K562 (cell line): ENCODE results near the gene DVL2. TPM values are rescaled to one million over a fixed set of nuclear protein-coding genes. Genes with fewer than 3 reads are reported as not detected.
A peak's percentile ranks its signal among the peaks of the same experiment; 100 is the strongest.

Experiments
- BHLHE40 ChIP-seq: IDR thresholded peaks from 2 replicates; pipeline ENCODE4 v1.6.1; 2011; ENCODE audit warnings: low read length, improper control_type of control experiment
- CAMTA2 ChIP-seq: fragments of 250-450 bp; sonication (Bioruptor Pico); conservative IDR thresholded peaks from 2 replicates; pipeline ENCODE4 v1.5.1; 2022
- MAFG ChIP-seq: fragments of 450-650 bp; conservative IDR thresholded peaks from 2 replicates; pipeline ENCODE4 v1.6.1; 2016; ENCODE audit warnings: missing genetic modification characterization, missing compliant biosample characterization
- MAZ ChIP-seq, 2 experiments: fragments of 450-650 bp in 1 of 2; sonication (generic) in 1 of 2; formaldehyde crosslinking; IDR thresholded peaks in 1 of 2; conservative IDR thresholded peaks in 1 of 2; 2 replicates each; pipeline versions ENCODE4 v1.4.0 to v1.5.0; 2020; ENCODE audit warnings: mild to moderate bottlenecking in 1 of 2, missing genetic modification reagents in 1 of 2
- MBD2 ChIP-seq: sonication (generic); IDR thresholded peaks from 2 replicates; pipeline ENCODE4 v1.6.1; 2016; ENCODE audit warnings: low read depth, borderline replicate concordance
- SIX5 ChIP-seq, 2 experiments: IDR thresholded peaks; 2 replicates each; pipeline ENCODE4 v1.6.1; 2011; ENCODE audit warnings: low read length in 2 of 2, borderline replicate concordance in 1 of 2, low read depth in 1 of 2, mild to moderate bottlenecking in 1 of 2, moderate library complexity in 1 of 2; ENCODE audit not compliant: insufficient read depth in 1 of 2
- THRB ChIP-seq: fragments of 450-650 bp; formaldehyde crosslinking; conservative IDR thresholded peaks from 2 replicates; pipeline ENCODE4 v1.4.0; 2022; ENCODE audit warnings: mild to moderate bottlenecking, missing genetic modification characterization
- ZMIZ1 ChIP-seq, 2 experiments: fragments of 150-350 bp in 1 of 2; IDR thresholded peaks; 2 replicates each; pipeline ENCODE4 v1.6.1; 2012 to 2016; ENCODE audit warnings: low read depth in 2 of 2, low read length in 2 of 2, mild to moderate bottlenecking in 1 of 2, moderate library complexity in 1 of 2
- ZNF197 ChIP-seq: fragments of 200-800 bp; sonication (Bioruptor generic); IDR thresholded peaks from 2 replicates; pipeline ENCODE4 v1.6.1; 2016; ENCODE audit warnings: low read depth, missing genetic modification characterization, missing compliant biosample characterization
- ZNF354B ChIP-seq: fragments of 250-450 bp; sonication (Bioruptor Pico); IDR thresholded peaks from 2 replicates; pipeline ENCODE4 v1.4.0; 2020
- ZNF778 ChIP-seq: fragments of 450-650 bp; formaldehyde crosslinking; IDR thresholded peaks from 2 replicates; pipeline ENCODE4 v1.4.0; 2020; ENCODE audit warnings: mild to moderate bottlenecking, moderate library complexity
- polyA plus RNA-seq, 8 experiments: library from polyadenylated mRNA; depleted of rRNA in 4 of 8; stranded (reverse) in 5 of 8; unstranded in 3 of 8; fragments of >200 nt; fragmentation: Nextera tagmentation in 2 of 8; fragmentation: Illumina TruSeq in 1 of 8; extraction: Ambion mirVana in 2 of 8; extraction: Trizol in 1 of 8; gene quantifications; 2 replicates each; pipeline versions ENCODE4 v1.2.1 to v1.2.3, GENCODE V29; 2011 to 2014; ENCODE audit warnings: inconsistent platforms in 1 of 8, missing spikeins in 1 of 8
- total RNA-seq, 7 experiments: library from RNA; depleted of rRNA in 6 of 7; stranded (reverse); fragments of >200 nt in 6 of 7; fragmentation: Illumina TruSeq in 2 of 7; extraction: Trizol in 2 of 7; gene quantifications; 2 replicates each; pipeline versions ENCODE4 v1.2.1 to v1.2.3, GENCODE V29; 2011 to 2021; ENCODE audit warnings: low replicate concordance in 1 of 7
- TF ChIP-seq, protein P1 (sequence below), 2 experiments: fragments of 450-650 bp; IDR thresholded peaks; 2 replicates each; pipeline ENCODE4 v1.6.1; 2018; ENCODE audit warnings: mild to moderate bottlenecking in 2 of 2, low read depth in 1 of 2; ENCODE audit not compliant: partially characterized antibody in 2 of 2

The DVL2 gene
- total and polyA plus RNA-seq, 9 of the 15 experiments (the other 6 are each of a cell fraction or from before 2014, with no cell fraction given) = 1.3 to 49.5 (median 24.3) TPM

- TF ChIP-seq, protein P1, sequence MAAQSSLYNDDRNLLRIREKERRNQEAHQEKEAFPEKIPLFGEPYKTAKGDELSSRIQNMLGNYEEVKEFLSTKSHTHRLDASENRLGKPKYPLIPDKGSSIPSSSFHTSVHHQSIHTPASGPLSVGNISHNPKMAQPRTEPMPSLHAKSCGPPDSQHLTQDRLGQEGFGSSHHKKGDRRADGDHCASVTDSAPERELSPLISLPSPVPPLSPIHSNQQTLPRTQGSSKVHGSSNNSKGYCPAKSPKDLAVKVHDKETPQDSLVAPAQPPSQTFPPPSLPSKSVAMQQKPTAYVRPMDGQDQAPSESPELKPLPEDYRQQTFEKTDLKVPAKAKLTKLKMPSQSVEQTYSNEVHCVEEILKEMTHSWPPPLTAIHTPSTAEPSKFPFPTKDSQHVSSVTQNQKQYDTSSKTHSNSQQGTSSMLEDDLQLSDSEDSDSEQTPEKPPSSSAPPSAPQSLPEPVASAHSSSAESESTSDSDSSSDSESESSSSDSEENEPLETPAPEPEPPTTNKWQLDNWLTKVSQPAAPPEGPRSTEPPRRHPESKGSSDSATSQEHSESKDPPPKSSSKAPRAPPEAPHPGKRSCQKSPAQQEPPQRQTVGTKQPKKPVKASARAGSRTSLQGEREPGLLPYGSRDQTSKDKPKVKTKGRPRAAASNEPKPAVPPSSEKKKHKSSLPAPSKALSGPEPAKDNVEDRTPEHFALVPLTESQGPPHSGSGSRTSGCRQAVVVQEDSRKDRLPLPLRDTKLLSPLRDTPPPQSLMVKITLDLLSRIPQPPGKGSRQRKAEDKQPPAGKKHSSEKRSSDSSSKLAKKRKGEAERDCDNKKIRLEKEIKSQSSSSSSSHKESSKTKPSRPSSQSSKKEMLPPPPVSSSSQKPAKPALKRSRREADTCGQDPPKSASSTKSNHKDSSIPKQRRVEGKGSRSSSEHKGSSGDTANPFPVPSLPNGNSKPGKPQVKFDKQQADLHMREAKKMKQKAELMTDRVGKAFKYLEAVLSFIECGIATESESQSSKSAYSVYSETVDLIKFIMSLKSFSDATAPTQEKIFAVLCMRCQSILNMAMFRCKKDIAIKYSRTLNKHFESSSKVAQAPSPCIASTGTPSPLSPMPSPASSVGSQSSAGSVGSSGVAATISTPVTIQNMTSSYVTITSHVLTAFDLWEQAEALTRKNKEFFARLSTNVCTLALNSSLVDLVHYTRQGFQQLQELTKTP (IDR thresholded peaks at IDR 0.05; ENCODE audit: low read depth in 1 of 2, partially characterized antibody in 2 of 2) = peak in 1 of 2 experiments; percentile 99
- TF ChIP-seq MBD2 (0 out of 2 replicates have a peak, but pooled peaks have one; percentile 3), CAMTA2 (no peak), ZNF778 (CRISPR knock-in tag) (no peak), THRB (CRISPR knock-in tag) (no peak), SIX5 (IDR thresholded peaks at IDR 0.05; ENCODE audit: borderline replicate concordance in 1 of 2, insufficient read depth in 1 of 2, low read depth in 1 of 2, low read length in 2 of 2) (peak in 1 of 2 experiments; percentile 93; a peak in 1 of 4 replicates), ZNF197 (CRISPR knock-in tag) (peak; percentile 90), BHLHE40 (0 out of 2 replicates have a peak, but pooled peaks have one; percentile 3), MAZ (CRISPR knock-in tag; conservative IDR thresholded peaks at IDR 0.05 in 1 of 2, IDR thresholded peaks at IDR 0.05 in 1 of 2) (0 out of 4 replicates have a peak, but pooled peaks of 1 of the 2 experiments have one; percentile 3), ZMIZ1 (IDR thresholded peaks at IDR 0.05; ENCODE audit: low read depth in 2 of 2, low read length in 2 of 2) (0 out of 4 replicates have a peak, but pooled peaks of 1 of the 2 experiments have one; percentile 3), ZNF354B (CRISPR knock-in tag) (no peak), MAFG (no peak)
Observed at GRCh38 chr17:7215136-7215638, 19.1 kb downstream of the DVL2 start (continued).
